NCI-H446 treated with DMSO at 0.1 percent for 48 hours (cell line): ENCODE measurements around the gene BLMH.

ENCODE experiments used
- DNase-seq: peaks from one replicate; lab custom pipeline; 2025; lab: John Stamatoyannopoulos, UW

The BLMH gene

GRCh38 chr17:30199600-30199999, 92.1 kb downstream of the BLMH start:
- DNase-seq, result no peak
